AG09309 (cell line): Measurements from ENCODE around the gene YDJC.
"Not testable (repeated sequence)": the region's sequence is repeated elsewhere in the genome, so short reads cannot be mapped to it uniquely, and the experiment has no call there.

Experiments
- DNase-seq: peaks from one replicate; pipeline ENCODE4 v3.0.0-alpha.2; 2010; ENCODE audit warnings: low read depth
- H3K4me3 ChIP-seq: 2 replicates; pipeline ENCODE4 v1.5.1; 2011; ENCODE audit warnings: mild to moderate bottlenecking, low read depth, low read length, moderate library complexity; ENCODE audit not compliant: control insufficient read depth
- TF ChIP-seq, protein P1 (sequence below): IDR thresholded peaks from 2 replicates; pipeline ENCODE4 v1.5.1; 2011; ENCODE audit warnings: mild to moderate bottlenecking, low read depth, low read length, inconsistent platforms; ENCODE audit not compliant: insufficient read depth, control insufficient read depth; ENCODE audit errors: missing control alignments

Gene YDJC

DNA sequence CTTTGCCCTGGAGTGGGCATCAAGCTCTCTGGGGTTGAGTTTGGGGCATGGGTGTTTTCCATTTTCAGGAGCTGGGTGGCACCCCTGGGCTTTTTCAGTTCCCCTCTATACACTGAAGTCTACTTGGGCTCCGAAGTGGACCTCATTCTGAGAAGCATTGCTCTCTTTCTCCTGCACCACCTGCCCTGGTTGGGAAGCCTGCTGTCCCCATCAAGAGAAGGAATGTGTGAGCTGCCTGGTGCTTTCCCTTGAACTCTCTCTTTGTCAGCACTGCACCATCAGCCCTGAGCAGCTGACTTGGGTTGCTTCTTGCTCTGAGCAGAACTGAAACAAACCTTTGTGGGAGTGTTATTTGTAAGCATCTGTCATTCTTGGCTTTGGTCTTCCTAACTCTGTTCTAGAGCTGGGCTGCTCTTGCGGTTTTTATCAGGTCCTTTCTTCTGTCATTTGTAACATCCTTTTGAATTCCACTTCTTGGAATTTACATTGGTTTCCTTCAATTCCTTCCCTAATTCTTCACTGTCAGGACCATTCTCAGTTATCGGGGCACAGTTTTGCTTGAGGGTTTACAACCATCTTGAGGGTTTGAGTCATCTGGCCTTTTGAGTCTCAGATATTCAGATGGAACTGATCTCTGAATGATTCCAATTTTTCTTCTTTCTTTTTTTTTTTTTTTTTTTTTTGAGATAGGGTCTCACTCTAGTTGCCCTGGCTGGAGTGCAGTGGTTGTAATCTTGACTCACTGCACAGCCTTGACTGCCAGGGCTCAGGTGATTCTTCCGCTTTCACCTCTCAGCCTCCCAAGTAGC, 41.8 kb downstream of the YDJC start:
- DNase-seq = no peak
- TF ChIP-seq, protein P1, sequence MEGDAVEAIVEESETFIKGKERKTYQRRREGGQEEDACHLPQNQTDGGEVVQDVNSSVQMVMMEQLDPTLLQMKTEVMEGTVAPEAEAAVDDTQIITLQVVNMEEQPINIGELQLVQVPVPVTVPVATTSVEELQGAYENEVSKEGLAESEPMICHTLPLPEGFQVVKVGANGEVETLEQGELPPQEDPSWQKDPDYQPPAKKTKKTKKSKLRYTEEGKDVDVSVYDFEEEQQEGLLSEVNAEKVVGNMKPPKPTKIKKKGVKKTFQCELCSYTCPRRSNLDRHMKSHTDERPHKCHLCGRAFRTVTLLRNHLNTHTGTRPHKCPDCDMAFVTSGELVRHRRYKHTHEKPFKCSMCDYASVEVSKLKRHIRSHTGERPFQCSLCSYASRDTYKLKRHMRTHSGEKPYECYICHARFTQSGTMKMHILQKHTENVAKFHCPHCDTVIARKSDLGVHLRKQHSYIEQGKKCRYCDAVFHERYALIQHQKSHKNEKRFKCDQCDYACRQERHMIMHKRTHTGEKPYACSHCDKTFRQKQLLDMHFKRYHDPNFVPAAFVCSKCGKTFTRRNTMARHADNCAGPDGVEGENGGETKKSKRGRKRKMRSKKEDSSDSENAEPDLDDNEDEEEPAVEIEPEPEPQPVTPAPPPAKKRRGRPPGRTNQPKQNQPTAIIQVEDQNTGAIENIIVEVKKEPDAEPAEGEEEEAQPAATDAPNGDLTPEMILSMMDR = no peak
- H3K4me3 ChIP-seq = no peak overlapping the region

DNA sequence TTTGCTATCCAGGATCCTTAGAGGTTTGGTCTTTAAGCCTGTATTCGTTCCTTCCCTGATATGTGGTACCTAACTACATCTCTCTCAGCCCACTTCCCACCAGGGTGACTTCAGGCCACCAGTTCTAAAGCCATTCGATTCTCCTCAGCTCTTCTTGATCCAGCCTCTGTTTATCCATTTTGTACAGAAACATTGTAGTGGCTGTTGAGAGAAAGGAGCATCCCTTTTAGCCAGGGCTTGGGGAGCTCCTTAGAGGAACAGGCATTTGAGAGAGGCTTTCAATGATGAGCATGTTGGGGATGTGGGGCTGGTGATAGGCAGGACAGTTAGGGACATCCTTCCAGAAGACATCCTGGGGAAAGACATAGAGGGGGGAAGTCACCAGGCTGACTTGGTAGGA, 44.4 kb downstream of the YDJC start:
- H3K4me3 ChIP-seq = no peak overlapping the region
- no peak for DNase-seq
- TF ChIP-seq, protein P1 = no peak

DNA sequence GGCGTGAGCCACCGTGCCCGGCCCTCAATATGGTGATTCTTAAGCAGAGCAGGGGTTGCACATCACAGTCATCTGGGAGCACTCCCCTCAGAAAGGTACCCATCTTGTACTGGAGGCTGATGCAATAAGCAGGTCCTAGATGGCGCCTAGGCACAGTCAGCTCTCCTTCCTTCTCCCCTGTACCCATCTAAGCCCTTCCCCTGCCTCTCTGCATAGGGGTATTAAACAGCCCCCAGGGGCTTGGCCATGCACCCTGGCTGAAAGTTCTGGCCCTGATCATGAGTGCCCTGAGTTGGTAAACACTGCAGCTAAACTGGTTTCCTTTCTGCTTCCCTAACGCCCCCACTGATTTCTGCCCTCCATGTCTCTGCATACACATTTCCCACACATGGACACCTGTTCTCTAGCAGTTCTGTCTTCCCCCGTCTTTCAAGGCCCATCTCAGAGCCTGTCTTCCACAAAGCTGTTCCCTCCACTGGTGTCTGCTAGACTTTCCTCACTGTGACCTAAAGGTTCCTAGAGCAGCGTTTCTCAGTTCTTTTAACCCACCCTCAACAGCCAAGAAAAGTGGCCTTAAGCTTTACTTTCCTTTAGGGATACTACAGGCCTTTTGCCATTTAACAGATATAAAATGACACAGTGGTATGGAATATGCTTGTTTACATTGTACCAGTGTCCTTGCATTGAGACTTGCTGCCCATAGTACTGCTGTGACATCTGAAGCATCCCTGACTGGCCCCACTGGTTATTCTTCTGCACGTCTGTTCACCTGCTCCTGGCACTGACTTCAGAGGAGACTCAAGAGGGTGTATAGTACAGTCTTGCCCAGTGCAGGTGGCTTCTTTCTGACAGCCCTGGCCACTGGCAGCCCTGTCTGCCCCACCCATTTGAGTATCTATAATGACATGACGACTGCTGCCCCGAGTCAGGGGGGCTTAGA, 46.8 kb downstream of the YDJC start:
- no peak overlapping the region for H3K4me3 ChIP-seq
- no peak for DNase-seq
- TF ChIP-seq, protein P1 = no peak

DNA sequence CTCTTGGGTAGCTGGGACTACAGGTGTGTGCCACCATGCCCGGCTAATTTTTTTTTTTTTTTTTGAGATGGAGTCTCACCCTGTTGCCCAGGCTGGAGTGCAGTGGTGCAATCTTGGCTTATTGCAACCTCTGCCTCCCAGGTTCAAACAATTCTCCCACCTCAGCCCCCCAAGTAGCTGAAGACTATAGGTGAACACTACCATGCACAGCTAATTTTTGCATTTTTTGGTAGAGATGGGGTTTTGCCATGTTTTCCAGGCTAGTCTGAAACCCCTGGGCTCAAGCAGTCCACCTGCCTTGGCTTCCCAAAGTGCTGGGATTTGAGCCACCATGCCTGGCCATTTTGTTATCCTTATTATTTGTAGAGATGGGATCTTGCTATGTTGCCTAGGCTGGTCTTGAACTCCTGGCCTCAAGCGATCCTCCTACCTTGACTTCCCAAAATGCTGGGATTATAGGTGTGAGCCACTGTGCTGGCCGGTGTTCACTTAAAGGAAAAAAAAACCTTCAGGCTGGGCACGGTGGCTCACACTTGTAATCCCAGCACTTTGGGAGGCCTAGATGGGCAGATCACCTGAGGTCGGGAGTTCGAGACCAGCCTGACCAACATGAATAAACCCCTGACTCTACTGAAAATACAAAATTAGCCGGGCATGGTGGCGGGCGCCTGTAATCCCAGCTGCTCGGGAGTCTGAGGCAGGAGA, 48.7 kb downstream of the YDJC start:
- not testable (repeated sequence) for DNase-seq, H3K4me3 ChIP-seq

DNA sequence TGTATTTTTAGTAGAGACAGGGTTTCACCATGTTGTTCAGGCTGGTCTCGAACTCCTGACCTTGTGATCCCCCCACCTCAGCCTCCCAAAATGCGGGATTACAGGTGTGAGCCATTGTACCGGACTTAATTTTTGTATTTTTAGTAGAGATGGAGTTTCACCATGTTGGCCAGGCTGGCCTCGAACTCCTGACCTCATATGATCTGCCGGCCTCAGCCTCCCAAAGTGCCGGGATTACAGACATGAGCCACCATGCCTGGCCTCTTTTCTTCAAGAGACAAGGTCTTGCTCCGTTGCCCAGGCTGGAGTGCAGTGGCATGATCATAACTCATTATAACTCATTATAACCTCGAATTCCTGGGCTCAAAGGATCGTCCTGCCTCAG, 49.2 kb downstream of the YDJC start:
- not testable (repeated sequence) for DNase-seq, H3K4me3 ChIP-seq

DNA sequence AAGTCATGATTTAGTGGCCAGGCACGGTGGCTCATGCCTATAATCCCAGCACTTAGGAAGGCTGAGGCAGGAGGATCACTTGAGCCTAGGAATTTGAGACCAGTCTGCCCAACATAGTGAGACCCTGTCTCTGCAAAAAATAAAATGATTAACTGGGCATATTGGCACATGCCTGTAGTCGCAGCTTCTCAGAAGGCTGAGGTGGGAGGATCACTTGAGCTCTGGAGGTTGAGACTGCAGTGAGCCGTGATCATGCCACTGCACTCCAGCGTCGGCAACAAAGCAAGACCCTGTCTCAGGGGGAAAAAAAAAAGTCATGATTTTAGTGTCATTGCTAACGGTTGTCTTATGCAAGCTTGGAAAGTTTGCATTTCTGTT, 50.4 kb downstream of the YDJC start:
- DNase-seq = no peak
- no peak overlapping the region for H3K4me3 ChIP-seq
- TF ChIP-seq, protein P1 = no peak
